GM18909 (cell line): ENCODE results near the gene DSCAML1.

ENCODE experiments used
- ATAC-seq: cut with Tn5 transposase; IDR thresholded peaks from one replicate; pipeline ENCODE4 v1.9.1; 2021; ENCODE audit warnings: mild to moderate bottlenecking; ENCODE audit not compliant: unreplicated experiment, poor library complexity

The DSCAML1 gene

DNA sequence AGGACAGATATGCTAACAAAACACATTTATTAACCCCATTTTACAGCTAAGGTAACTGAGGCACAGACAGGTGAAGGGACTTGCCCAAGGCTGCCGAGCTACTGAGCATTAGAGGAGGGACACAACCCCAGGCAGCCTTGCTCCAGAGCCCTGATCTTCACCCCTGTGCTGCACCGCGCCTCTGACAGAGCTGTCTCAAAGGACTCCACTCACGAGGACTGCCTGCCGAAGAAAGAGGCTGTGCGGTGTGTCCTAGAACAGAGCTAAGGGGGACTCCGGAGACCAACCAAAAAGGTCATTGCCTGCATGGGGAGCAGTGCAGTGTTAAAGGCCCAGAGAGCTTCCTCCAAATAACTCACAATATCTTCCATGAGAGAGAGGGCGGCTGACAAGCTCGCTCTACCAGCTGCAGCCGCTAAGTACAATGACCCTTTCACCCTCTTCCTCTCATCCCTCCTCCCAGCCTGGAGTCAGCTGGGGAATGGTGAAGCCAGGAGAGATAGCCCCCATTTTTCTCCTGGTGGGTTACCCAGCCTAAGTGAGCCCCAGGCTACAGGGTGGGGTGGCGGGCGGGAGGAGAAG lies 119.2 kb downstream of the DSCAML1 start:
- no peak for ATAC-seq

DNA sequence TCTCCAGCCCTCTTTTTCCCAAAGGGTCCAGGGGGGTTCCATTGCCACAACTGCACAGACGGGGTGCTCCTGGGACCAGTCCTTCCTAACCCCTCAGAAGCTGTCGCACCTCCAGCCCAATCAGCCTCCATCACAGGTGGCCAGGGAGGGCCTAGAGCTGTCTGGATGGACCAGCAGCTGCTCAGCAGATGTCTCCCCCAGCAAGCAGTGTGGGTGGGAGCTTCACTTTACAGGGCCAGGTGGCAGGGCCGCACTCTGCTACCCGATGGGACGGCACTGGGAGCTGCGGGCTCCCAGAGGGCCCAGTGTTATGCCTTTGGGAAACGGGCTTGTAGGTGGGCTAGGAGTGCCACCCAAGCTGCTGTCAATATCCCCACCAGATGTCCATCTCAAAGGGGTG lies 120.5 kb downstream of the DSCAML1 start:
- ATAC-seq: no peak

DNA sequence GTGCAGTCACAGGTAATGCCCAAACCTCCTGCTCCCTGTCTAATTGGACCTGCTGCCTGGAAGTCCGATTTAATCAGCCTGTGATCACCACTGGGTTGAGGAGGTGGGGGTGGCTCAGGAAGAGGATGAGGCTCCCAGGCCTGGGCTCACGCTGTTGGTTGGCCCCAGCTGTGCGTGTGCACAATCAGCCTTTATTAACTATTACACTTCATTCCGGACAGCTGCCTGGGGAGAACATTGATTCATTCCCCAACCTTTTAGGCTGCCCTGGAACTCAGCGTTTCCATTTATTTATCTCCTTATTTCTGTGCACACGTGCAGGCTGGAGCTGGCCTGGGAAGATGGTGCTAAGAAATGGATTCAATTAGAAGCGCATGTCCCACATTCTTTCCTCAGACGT lies 123.4 kb downstream of the DSCAML1 start:
- no peak for ATAC-seq

DNA sequence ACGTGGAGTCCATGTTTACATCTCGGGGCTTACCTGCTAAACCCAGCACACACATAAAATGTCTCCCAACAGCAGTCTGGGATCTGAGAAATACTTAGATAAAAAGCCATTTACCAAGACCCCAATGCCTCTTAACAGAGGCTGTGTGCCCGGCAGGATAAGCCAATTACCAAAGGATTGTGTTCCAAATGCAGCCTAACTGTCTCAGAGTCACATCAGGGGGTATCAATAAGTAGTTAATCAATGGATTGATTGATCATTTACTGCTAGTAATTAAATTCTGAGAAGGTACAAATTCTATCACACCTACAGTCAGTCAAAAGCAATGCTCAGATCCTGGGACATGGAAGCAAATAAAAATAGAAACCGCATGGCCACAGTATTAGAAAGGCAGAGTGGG lies 125.6 kb downstream of the DSCAML1 start:
- ATAC-seq: no peak

DNA sequence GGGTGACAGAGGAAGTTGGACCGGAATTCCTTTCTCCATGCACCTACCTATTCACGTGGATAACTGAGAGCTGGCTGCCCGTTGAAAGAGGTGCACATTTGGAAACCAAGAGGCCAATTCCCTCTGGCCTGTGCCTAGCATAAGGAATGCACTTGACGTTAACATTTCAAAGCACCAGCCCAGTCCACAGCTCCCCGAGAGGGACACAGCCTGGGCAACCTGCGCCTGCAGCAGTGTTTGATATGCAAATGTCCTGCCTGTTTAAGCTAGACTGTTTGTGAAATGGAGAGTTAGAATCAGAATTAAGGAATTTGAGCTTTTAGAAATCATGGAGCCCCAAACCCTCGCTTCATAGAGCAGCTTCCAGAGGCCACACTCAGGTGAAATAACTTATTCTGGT lies 126.1 kb downstream of the DSCAML1 start:
- no peak for ATAC-seq

DNA sequence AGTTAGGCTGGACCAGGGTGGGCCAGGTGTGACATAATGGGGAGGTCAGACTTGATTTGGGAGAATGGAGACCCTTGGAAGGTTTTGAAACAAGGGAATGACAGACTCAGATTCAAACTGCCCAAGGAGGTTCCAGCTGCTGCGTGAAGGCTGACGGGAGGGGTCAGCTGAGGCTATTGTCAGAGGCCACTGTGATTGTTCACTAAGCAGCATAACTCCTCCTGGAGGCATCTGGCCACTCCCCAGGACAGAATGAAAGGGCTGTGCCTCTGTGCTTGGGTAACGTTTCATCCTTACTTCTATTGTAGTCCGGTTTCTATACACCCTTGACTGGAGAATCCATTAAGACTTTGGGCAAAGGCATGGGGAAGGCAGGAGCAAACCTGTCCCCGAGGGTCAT lies 126.6 kb downstream of the DSCAML1 start:
- no peak for ATAC-seq

DNA sequence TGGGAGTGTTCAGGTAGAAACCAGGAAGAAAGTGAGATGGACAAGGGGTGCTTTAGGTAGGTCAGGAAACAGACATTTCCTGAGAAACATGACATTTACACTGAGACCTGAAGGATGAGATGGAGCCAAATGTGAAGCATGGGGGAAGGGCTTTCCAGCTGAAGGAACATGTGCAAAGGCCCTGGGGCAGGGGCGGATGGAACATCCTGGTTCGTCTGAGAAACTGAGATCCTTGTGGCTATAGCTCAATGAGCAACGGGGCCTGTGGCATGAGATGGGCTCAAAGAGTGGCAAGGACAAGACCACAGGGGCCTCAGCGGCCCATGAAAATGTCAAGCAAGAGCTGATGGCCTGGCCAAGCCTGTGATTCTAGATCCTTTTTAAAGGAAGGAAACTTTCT lies 127.4 kb downstream of the DSCAML1 start:
- ATAC-seq: no peak

DNA sequence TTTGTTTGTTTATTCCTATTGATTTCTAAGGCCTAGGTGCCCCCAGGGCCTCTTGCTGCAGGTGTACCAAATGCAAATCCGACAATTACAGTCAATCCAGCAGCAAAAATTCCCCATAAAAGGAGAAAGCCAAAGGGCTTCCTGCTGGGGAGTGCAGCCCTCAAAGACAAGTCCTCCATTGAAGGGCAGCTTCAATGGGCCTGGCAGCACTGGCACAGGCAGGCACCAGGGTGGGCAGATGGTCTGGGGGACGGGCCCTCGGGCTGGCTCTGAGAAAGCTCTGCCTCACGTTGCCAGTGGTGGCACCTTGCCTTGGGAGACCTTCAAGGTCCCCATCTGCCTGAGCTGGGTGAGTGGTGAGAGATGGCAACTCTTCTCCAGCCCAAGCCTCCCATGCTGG lies 128.0 kb downstream of the DSCAML1 start:
- ATAC-seq: no peak

DNA sequence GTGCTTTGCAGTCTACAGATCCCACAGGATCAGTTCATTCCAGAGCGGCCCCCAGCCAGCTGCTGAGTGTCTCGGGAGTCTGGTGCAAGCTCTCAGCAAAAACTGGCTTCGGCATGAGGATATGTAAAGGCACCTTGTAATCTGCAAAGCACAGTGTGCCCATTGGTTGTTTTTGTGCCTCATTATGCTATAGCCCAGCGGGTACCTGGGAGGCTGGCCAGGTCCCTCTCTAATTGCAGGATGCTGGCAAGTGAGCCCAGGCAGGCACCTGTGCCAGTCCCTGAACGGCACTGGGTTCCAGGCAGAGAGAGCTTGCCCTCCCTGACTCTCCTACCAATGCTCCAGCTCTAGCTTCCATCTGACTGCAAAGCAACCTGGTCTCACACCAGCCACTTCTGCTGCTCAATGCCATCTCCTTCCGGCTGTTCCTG lies 128.7 kb downstream of the DSCAML1 start:
- ATAC-seq: no peak

DNA sequence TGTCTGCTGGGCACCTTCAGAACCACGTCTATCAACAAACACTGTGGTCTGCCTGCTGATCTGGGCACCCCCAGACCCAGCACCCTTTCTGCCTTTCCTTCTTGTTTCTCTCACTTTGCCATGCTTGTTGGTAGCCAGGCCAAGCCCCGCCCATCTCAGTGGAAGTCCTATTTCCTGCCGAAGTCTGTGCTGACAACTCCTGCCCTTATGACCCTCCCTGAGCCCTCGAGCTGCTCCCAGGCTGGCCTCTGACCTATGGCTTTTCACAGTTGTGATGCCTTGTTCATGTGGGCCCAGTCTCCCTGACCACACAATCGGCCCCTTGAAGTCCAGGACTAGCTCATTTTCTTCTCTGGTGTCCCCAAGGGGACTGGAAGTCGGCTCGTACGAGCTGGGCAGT lies 132.1 kb downstream of the DSCAML1 start:
- no peak for ATAC-seq

DNA sequence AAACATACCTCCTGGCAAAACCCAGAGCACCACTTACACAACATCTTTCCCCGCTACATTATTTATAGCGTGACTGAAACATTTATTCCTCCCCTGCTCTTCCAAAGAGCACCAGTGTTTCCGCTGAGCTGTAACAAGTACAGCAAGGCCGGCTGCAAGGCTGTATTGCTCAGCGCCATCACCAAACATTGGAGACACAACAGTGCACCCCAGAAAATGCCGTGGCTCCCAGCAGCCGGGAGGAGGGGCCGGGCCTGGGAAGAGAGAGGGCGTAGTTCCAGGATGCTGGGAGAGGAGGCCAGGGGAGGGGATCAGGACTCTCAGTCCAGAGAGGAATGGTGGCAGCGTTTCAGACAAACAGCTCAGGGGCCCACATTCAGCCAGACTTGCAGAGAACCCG lies 133.2 kb downstream of the DSCAML1 start:
- no peak for ATAC-seq

DNA sequence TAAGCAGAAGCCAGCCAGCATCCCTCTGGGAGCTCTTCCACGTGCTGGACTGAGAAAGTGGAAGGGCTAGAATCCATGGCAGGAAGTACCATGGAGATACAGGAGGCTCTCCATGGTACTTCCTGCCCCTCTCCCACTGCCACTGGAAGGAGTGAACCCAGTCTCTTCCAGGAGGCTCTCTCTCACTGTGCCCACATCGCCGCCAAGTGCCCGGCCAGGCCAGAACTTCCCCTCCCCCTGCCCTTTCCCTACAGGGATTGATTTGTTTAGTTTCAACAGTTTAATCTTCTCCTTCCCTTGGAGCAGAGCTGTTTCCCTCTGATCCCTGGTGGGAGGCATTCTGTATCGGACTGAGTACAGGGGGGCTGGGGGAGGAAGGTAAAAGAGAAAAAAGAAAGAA lies 133.6 kb downstream of the DSCAML1 start:
- no peak for ATAC-seq

DNA sequence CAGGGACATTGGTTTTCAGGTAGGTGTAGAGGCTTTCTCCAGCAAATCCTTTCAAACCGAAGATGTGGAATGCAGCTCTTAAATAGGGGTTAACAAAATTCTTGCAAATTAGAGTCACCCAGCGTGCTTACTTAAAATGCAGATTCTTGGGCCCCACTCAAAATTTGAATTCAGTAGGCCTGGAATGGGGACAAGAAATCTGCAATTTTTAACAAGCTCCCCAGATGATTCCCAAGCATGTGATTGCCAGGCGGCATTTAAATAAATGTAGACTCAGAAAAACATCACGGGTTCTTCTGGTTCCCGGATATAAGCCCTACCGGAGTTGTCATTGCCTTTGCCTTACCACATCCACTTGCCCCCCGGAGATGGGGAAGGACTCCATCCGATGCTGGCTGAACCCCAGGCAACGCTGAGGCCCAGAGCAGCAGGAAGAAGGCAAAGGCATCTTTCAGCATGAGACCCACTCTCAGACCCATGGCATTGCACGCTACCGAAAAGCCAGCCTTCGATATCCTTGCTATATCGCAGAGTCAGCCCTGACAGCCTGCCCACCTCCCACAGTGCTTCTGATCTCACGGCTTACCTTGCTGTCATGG lies 134.2 kb downstream of the DSCAML1 start:
- ATAC-seq: no peak

DNA sequence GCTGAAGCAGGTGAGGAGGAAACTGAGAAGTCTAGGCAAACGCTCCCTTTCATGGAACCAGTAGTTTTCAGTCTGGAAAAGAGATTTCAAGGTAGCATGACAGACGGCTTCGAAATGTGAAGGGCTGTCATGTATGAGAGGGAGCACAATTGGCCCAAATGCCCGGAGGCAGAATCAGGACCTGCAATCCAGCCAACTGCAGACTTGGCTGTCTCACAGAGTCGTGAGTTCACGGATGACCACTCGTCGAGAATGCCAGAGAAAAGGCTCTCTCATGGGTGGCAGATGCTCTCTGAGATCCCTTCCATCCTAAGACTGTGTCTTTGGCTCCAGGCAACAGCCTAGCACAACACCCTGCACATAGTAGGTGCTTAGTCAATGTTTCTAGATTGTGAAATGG lies 134.8 kb downstream of the DSCAML1 start:
- no peak for ATAC-seq

DNA sequence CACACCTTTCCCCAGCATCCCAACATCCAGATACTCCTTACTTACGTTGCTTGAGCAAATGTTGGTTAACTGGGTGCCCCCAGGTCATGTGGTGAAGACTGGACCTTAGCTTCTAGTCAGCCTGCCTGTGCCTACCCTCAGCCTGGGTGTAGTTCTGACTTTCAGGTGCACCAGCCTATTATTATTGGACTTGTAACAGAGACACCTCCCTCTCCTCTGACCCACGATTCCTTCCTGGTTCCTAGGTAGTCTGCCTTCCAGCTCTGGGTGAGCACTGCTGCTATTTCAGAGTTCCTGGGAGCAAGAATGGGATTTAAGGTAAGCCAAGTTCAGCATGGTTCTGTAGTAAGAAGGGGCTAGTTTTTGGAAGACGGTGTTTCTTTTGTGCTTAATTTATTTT lies 138.2 kb downstream of the DSCAML1 start:
- no peak for ATAC-seq

DNA sequence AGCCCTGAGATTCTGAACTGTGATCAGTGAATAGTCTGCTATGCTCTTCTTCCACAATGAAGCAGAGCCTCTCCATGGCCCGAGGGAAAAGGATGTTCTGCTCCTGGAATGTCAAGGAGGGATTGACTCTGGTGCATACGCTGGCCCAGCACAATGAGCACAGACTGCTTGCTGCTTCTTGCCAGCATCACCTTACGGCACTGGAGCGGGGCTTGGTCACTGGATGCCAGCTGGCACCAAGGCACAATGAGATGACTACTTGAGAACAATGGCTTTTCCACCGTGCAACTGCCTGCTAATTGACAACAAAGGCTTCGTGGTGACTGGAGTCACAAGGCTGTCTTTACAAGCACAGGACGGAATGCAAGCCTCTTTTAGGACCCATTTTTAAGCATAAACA lies 139.2 kb downstream of the DSCAML1 start:
- no peak for ATAC-seq

DNA sequence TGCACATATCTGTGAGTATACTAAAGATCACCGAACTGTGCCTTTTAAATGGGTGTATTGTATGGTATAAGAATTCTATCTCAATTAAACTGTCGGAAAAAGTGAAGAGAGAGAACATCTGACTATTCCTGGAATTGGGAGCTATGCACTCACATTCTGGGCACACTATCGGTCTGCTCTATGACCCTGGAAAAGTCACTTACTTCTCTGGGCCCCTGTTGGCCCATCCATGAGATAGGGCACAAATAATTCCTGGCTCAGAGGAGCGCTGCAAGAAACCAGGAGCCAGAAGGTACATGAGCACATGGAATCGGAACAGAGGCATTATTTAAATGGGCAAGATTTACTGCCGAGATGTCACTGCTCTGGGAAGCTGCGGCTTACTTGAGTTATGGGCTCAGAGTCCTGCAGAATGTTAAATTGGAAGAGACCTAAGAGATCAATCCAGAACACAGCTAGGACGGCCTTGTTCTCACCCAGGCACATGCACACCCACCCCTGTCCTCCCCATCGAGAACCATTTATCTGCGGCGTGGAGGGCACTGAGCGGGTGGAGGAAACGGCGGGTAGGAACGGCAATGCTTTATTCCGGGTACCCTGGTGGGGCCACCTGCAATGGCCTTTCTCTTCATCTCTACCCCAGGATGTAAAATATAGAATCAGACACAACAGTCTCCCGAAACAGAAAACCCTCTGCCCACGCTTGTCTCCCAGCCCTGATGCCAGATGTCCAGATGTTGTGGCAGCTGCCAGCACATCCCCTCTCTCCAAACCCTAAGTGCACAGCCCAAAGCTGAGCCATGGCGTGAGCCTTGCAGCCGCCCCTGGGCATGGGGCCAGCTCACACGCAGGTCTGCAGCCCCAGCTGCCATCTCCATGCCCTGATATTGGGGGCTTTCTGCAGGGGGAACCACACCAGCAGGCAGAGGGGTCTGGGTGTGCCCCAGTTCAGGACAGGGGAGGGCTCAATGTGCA lies 142.4 kb downstream of the DSCAML1 start:
- no peak for ATAC-seq

DNA sequence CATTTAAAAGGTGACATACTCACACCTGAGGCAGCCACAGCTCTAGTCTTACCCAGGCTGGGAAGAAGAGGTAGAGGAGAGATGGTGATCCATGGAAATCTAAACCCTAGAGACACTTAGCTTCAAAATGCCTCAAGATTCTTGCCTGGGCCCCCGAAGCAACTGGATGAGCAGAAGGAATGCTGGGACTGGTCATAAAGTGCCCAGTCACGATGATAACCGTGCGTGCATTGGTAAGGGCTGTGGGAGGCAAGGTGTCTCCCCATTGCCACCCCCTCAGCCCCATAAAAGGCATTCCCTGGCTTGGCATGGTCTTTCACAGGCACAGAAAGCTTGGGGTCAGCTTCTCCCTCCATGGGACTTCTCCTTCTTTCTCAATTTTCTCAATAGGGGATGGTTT lies 144.5 kb downstream of the DSCAML1 start:
- no peak for ATAC-seq

DNA sequence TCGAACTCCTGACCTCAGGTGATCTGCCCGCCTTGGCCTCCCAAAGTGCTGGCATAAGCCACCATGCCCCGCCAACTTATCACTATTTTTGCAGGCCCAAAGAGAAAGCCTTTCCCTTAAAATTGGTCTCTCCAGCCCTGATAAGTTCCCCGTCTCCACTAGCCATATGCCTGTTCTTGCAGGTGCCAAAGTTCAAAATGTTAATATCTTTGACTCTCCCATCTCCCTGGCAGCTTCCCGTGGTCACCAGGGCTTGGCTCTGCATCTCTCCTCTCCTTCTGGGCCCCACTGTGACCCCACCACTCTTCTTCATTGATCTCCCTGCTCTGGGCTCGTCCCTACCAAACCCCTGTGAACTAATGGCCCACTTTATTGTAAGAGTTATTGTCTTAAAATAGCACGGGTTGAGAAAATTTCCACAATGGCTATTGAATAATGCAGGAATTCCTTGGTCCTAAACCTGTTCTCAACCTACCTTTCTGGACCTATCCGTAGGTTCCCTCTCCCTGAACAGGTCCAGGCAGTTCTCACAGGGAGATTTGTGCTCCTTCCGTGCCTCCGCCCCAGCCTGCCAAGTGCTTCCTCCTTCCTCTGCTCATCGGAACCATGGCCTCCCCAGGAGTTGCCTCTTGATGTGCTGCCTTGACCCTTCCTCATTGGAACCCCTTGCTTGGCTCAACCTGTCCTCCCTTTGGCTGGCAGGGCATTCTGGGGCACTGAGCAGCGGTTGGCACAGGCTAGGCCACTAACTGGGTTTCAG lies 147.5 kb downstream of the DSCAML1 start:
- no peak for ATAC-seq

DNA sequence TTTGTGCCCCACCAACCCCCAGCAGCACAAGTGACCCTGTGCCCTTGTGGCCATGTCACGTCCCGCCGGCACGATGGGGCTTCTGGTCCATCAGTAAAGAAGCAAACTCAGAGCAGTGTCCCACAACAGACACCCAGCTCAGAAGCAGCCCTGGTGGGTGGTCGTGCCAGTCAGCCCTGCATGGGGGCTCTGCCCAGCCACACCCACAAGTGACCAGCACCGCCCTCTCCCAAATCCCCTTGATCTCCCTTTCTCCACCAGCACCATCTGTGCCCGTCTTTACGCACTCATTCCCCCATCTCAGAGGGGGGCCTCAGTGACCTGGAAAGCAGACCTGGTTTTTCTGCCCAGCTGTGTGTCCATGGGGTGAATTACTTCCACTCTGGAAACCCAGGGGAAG lies 149.1 kb downstream of the DSCAML1 start:
- no peak for ATAC-seq

DNA sequence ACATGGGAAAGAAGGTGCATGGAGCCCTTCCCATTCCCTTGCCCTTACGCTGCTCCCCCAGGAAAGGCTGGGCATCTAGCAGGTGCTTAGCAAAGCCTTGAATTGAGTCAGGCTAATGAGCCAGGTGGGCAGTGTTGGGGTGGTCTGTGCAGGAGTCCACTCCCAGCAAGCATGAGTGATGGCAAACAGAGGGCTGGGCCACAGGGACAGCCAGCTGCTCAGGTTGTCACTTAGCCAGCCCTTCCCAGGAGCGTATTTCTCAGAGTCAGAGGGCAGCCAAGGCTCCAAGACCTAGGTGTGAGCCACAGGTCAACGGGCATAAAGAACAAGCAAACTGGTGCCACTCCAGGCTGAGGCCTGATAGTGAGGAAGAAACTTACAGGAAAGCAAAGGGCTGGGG lies 149.8 kb downstream of the DSCAML1 start:
- no peak for ATAC-seq
